ENCODE data around the gene ZNF837. TPM values are rescaled to one million over a fixed set of nuclear protein-coding genes. Genes with fewer than 3 reads are reported as not detected.

Gene ZNF837
- total and polyA plus RNA-seq, 2 of the 13 experiments (the other 11 are each of a cell fraction or from before 2014, with no cell fraction given) = 0.29 to 1.3 TPM

DNA sequence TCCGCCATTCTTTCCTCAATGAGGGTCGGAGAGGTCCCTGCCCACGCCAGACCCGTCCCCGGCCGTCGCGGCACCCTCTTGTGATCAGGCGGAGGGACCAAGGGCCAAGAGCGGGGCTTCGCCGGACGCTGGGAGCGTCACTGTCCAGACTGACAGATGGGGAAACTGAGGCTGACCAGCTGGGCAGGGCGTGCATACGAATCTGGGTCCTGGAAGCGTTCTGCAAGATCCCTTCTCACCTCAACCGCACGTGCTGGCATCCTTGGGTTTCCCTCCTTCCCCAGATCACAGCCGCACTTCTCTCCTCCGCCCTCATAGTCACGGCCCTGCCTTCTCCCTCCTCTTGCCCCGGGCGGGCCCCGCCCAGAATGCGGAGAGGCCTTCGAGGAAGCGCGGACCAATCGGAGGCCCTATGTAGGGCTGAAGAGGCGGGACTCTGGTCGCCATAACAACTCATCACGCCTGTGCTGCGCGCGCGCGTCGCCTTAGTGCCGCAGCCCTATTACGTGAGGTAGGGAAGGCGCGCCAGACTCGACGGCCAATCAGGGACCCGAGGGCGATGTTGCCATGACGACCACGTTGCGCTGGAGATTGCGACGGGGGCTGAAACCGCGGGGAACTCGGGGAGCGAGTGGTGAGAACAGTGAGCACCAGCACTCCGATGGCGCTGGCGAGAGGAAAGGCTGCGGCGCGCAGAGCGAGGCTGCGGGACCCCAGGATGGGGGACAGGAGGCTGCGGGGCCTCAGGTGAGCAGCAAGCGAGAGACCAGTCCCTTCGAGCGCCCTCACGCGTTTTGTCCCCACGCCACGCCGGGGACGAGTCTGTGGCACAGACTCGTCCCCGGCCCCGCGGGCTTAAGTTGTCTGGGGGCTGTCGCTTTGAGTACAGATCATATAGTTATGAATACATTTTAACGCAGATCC, 20.3 kb upstream of the ZNF837 start (continued):
- TF ChIP-seq, protein P1, sequence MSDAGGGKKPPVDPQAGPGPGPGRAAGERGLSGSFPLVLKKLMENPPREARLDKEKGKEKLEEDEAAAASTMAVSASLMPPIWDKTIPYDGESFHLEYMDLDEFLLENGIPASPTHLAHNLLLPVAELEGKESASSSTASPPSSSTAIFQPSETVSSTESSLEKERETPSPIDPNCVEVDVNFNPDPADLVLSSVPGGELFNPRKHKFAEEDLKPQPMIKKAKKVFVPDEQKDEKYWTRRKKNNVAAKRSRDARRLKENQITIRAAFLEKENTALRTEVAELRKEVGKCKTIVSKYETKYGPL (CRISPR knock-in tag; IDR thresholded peaks at IDR 0.05) = no peak
- TF ChIP-seq ZNF766 (CRISPR knock-in tag; IDR thresholded peaks at IDR 0.05; ENCODE audit: borderline replicate concordance) = no peak
- TF ChIP-seq, protein P2, sequence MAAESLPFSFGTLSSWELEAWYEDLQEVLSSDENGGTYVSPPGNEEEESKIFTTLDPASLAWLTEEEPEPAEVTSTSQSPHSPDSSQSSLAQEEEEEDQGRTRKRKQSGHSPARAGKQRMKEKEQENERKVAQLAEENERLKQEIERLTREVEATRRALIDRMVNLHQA (CRISPR knock-in tag; IDR thresholded peaks at IDR 0.05) = no peak
- no peak; the same call in 1 of the 2 replicates for TF ChIP-seq ZMYM4 (CRISPR knock-in tag; IDR thresholded peaks at IDR 0.05)
- TF ChIP-seq REPIN1 (CRISPR knock-in tag; IDR thresholded peaks at IDR 0.05; ENCODE audit: borderline replicate concordance, low read depth) = peak; percentile 75
- TF ChIP-seq ZNF230 (CRISPR knock-in tag; IDR thresholded peaks at IDR 0.05) = no peak
- TF ChIP-seq WIZ (CRISPR knock-in tag; IDR thresholded peaks at IDR 0.05) = no peak
- TF ChIP-seq, protein P3, sequence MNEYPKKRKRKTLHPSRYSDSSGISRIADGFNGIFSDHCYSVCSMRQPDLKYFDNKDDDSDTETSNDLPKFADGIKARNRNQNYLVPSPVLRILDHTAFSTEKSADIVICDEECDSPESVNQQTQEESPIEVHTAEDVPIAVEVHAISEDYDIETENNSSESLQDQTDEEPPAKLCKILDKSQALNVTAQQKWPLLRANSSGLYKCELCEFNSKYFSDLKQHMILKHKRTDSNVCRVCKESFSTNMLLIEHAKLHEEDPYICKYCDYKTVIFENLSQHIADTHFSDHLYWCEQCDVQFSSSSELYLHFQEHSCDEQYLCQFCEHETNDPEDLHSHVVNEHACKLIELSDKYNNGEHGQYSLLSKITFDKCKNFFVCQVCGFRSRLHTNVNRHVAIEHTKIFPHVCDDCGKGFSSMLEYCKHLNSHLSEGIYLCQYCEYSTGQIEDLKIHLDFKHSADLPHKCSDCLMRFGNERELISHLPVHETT (CRISPR knock-in tag; conservative IDR thresholded peaks at IDR 0.05) = no peak
- TF ChIP-seq, protein P4, sequence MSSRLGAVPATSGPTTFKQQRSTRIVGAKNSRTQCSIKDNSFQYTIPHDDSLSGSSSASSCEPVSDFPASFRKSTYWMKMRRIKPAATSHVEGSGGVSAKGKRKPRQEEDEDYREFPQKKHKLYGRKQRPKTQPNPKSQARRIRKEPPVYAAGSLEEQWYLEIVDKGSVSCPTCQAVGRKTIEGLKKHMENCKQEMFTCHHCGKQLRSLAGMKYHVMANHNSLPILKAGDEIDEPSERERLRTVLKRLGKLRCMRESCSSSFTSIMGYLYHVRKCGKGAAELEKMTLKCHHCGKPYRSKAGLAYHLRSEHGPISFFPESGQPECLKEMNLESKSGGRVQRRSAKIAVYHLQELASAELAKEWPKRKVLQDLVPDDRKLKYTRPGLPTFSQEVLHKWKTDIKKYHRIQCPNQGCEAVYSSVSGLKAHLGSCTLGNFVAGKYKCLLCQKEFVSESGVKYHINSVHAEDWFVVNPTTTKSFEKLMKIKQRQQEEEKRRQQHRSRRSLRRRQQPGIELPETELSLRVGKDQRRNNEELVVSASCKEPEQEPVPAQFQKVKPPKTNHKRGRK (CRISPR knock-in tag; IDR thresholded peaks at IDR 0.05) = no peak
- TF ChIP-seq RORA (CRISPR knock-in tag; IDR thresholded peaks at IDR 0.05) = no peak
- TF ChIP-seq ZFP36L1 (CRISPR knock-in tag; IDR thresholded peaks at IDR 0.05) = peak; percentile 22; the same call in 1 of the 2 replicates
- TF ChIP-seq ATF1 (CRISPR knock-in tag; IDR thresholded peaks at IDR 0.05) = peak; percentile 79
- no peak; the same call in 1 of the 2 replicates for TF ChIP-seq KDM5A (IDR thresholded peaks at IDR 0.05; ENCODE audit: borderline replicate concordance, low read length)
- no peak for TF ChIP-seq ZNF225 (CRISPR knock-in tag; IDR thresholded peaks at IDR 0.05)
- no peak for TF ChIP-seq THYN1 (CRISPR knock-in tag; IDR thresholded peaks at IDR 0.05; ENCODE audit: borderline replicate concordance, low read depth)
- TF ChIP-seq ZNF264 (CRISPR knock-in tag; IDR thresholded peaks at IDR 0.05) = no peak
- TF ChIP-seq, protein P5, sequence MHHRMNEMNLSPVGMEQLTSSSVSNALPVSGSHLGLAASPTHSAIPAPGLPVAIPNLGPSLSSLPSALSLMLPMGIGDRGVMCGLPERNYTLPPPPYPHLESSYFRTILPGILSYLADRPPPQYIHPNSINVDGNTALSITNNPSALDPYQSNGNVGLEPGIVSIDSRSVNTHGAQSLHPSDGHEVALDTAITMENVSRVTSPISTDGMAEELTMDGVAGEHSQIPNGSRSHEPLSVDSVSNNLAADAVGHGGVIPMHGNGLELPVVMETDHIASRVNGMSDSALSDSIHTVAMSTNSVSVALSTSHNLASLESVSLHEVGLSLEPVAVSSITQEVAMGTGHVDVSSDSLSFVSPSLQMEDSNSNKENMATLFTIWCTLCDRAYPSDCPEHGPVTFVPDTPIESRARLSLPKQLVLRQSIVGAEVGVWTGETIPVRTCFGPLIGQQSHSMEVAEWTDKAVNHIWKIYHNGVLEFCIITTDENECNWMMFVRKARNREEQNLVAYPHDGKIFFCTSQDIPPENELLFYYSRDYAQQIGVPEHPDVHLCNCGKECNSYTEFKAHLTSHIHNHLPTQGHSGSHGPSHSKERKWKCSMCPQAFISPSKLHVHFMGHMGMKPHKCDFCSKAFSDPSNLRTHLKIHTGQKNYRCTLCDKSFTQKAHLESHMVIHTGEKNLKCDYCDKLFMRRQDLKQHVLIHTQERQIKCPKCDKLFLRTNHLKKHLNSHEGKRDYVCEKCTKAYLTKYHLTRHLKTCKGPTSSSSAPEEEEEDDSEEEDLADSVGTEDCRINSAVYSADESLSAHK (CRISPR knock-in tag; IDR thresholded peaks at IDR 0.05; ENCODE audit: borderline replicate concordance) = no peak
- 0 out of 2 replicates have a peak, but pooled peaks have one; percentile 14 for TF ChIP-seq ZNF670 (CRISPR knock-in tag; IDR thresholded peaks at IDR 0.05; ENCODE audit: borderline replicate concordance)
- peak; percentile 96 for TF ChIP-seq NFYB (CRISPR knock-in tag; IDR thresholded peaks at IDR 0.05)
- no peak for TF ChIP-seq IKZF1 (IDR thresholded peaks at IDR 0.05)
- TF ChIP-seq RARG (CRISPR knock-in tag; IDR thresholded peaks at IDR 0.05; ENCODE audit: low read depth) = no peak
- TF ChIP-seq BHLHE40 (IDR thresholded peaks at IDR 0.05; ENCODE audit: low read length) = 0 out of 2 replicates have a peak, but pooled peaks have one; percentile 9
- TF ChIP-seq ZNF768 (CRISPR knock-in tag; IDR thresholded peaks at IDR 0.05) = peak; percentile 56; the same call in 1 of the 2 replicates
- peak; percentile 5; the same call in 1 of the 2 replicates for TF ChIP-seq CENPT (CRISPR knock-in tag; IDR thresholded peaks at IDR 0.05; ENCODE audit: low read depth)
